ENCODE results near the gene COMMD1. TPM values are rescaled to one million over a fixed set of nuclear protein-coding genes. Genes with fewer than 3 reads are reported as not detected.
"Not testable (repeated sequence)": the region's sequence is repeated elsewhere in the genome, so short reads cannot be mapped to it uniquely, and the experiment has no call there.

The COMMD1 gene
- total and polyA plus RNA-seq, 5 donors, result 45.3 to 92.4 (median 56.8) TPM

DNA sequence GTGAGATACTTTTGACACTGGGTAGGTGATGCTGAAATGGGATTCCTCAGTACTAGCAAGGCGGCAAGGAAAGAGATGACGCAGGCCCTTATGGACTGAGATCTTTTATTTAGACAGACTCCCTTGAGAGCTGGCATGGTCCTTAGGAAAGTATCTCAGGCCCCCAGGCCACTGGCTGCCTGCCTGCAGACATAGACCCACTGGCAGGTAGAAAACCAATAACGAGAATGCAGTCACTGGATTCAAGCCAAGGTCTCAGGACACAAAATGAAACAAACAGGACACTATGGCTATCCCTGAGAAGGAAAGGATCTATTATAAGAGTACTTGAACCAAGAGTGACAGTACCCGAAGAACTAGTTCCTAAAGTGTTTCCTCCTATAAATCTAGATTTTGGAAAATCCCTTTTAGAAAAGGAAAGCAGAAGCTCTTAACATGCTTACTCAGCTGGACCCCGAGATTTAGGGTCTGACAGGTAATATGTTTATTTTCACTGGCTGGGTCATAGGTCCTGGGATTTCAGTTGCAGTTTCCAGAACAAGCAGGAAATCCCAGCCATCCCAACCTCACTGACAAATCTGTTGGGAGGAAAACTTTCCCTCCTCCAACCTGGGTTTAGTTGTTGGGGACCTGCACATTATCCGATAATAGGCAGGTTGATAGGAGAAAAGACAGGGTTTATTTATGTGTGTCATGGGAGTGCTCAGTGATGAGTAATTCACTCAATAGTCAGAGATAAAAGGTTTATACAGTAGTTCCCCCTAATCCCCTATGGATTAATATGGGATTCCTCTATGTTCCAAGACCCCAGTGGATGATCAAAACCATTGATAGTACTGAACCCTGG, 44.5 kb downstream of the COMMD1 start:
- intact Hi-C loops (cut with DNase I), result no loop called here
- no peaks in the 10 kb centered on the region for H3K27me3 ChIP-seq (ENCODE audit: control insufficient read depth, insufficient read depth)
- peaks cover 7% of the 10 kb centered on the region for H3K4me1 ChIP-seq (ENCODE audit: control insufficient read depth, insufficient read depth, low read length)
- no peak overlapping the region for H3K4me3 ChIP-seq (ENCODE audit: low read length)
- ATAC-seq (peak in 1 of 2 donors; percentile 57), DNase-seq (no peak)
- WGBS, result 43% methylated on average over 6 of the region's 6 CpGs
- peak overlapping the region; percentile 30 for H3K27ac ChIP-seq (ENCODE audit: low read length)
- no peaks in the 10 kb centered on the region for H3K9me3 ChIP-seq (ENCODE audit: control insufficient read depth, low read length)

DNA sequence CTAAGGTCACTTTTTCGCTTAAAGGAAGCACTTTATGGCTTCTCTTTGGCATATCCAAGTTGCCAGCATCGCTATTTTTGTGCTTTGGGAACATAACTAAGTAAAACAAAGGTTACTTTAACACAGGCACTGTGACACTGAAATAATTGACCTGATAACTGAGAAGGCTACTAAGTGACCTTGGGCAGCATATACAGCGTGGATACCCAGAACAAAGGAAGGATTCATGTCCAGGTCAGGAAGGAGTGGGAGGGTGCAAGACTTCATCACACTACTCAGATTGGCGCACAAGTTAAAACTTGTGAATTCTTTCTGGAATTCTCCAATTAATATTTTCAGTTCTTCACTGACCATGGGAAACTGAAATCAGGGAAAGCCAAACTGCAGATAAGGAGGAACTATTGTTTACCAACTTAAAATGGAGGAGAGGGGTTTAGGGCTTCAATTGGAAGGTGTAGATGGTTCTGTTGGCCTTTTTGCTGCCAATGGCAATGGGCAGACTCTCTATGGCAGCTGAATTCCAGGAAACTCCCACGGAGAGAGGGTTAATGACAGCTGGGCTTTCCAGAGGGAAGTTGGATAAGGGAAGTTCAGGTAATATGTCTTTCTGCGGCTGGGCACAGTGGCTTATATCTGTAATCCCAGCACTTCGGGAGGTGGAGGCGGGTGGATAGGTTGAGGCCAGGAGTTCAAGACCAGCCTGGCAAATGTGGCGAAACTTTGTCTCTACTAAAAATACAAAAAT, 45.3 kb downstream of the COMMD1 start:
- 74% methylated on average over 9 of the region's 9 CpGs for WGBS
- DNase-seq (no peak), ATAC-seq (no peak)
- intact Hi-C loops (cut with DNase I), result no loop called here
- Histone ChIP-seq H3K4me1 (ENCODE audit: control insufficient read depth, insufficient read depth, low read length) (peaks cover 6% of the 10 kb centered on the region), H3K27ac (ENCODE audit: low read length) (peak overlapping the region; percentile 13), H3K9me3 (ENCODE audit: control insufficient read depth, low read length) (no peaks in the 10 kb centered on the region), H3K4me3 (ENCODE audit: low read length) (no peak overlapping the region), H3K27me3 (ENCODE audit: control insufficient read depth, insufficient read depth) (no peaks in the 10 kb centered on the region)

DNA sequence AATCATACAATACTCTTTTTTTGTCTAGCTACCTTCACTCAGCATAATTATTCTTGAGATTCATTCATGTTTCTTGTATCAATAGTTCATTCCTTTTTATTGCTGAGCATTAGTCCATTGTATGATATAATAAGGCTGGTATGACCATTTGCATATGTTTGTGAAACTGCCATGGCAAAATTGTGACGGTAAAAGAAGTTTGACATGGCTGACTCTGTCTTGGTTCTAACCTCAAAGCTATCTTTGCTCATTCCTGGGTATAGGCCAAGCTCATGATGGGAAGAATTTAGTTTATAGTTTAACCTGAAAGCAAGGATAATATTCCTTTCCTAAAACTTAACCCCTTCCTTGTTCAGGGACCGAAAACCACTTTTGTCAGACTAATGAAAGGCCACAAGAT, 46.4 kb downstream of the COMMD1 start:
- Histone ChIP-seq H3K27ac (ENCODE audit: low read length) (no peak overlapping the region), H3K9me3 (ENCODE audit: control insufficient read depth, low read length) (no peaks in the 10 kb centered on the region), H3K27me3 (ENCODE audit: control insufficient read depth, insufficient read depth) (no peaks in the 10 kb centered on the region), H3K4me3 (ENCODE audit: low read length) (no peak overlapping the region), H3K4me1 (ENCODE audit: control insufficient read depth, insufficient read depth, low read length) (peaks cover 6% of the 10 kb centered on the region)
- intact Hi-C loops (cut with DNase I), result no loop called here
- WGBS, result 91% methylated on average over 2 of the region's 2 CpGs
- DNase-seq (no peak), ATAC-seq (no peak)

DNA sequence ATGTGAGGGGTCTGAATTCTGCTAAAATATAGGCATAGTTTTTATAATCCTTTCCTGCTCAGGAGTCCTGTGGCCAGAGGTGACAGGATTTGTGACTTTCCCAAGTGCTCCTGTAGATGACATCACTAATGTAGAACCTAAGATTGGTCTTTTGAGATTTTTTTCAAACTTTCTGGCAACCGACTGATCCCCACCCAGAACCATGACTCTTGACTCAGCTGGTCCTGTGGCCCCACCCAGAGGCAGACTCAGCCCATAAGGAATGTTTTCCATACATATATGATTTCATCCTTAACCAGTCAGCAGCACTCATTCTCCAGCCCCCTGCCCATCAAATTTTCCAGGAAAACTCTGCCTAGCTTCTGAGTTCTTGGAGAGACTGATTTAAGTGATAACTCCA, 46.8 kb downstream of the COMMD1 start:
- 100% methylated on average over 1 of the region's 1 CpG for WGBS
- H3K9me3 ChIP-seq (ENCODE audit: control insufficient read depth, low read length), result no peaks in the 10 kb centered on the region
- H3K4me3 ChIP-seq (ENCODE audit: low read length), result no peak overlapping the region
- H3K4me1 ChIP-seq (ENCODE audit: control insufficient read depth, insufficient read depth, low read length), result peaks cover 6% of the 10 kb centered on the region
- no peaks in the 10 kb centered on the region for H3K27me3 ChIP-seq (ENCODE audit: control insufficient read depth, insufficient read depth)
- no peak for DNase-seq
- no peak for ATAC-seq
- H3K27ac ChIP-seq (ENCODE audit: low read length), result no peak overlapping the region
- intact Hi-C loops (cut with DNase I), result no loop called here

DNA sequence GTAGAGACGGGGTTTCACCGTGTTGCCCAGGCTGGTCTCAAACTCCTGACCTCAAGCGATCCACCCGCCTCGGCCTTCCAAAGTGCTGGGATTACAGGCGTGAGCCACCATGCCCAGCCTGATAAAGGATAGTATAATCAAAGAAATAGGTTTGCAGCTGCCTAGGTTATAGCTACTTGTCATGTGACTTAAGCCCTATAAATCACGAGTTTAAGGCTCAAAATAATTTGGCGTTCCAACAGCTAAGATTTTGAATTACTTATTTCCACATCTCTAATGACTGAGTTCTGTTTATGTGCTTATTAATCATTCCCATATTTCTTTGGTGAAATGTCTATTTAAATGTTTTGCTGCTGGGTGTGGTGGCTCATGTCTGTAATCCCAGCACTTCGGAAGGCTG, 49.4 kb downstream of the COMMD1 start:
- DNase-seq; H3K9me3 ChIP-seq (ENCODE audit: control insufficient read depth, low read length); H3K27ac ChIP-seq (ENCODE audit: low read length); H3K27me3 ChIP-seq (ENCODE audit: control insufficient read depth, insufficient read depth); H3K4me3 ChIP-seq (ENCODE audit: low read length); H3K4me1 ChIP-seq (ENCODE audit: control insufficient read depth, insufficient read depth, low read length); intact Hi-C loops (cut with DNase I); ATAC-seq: not testable (repeated sequence)
- 90% methylated on average over 9 of the region's 9 CpGs for WGBS

DNA sequence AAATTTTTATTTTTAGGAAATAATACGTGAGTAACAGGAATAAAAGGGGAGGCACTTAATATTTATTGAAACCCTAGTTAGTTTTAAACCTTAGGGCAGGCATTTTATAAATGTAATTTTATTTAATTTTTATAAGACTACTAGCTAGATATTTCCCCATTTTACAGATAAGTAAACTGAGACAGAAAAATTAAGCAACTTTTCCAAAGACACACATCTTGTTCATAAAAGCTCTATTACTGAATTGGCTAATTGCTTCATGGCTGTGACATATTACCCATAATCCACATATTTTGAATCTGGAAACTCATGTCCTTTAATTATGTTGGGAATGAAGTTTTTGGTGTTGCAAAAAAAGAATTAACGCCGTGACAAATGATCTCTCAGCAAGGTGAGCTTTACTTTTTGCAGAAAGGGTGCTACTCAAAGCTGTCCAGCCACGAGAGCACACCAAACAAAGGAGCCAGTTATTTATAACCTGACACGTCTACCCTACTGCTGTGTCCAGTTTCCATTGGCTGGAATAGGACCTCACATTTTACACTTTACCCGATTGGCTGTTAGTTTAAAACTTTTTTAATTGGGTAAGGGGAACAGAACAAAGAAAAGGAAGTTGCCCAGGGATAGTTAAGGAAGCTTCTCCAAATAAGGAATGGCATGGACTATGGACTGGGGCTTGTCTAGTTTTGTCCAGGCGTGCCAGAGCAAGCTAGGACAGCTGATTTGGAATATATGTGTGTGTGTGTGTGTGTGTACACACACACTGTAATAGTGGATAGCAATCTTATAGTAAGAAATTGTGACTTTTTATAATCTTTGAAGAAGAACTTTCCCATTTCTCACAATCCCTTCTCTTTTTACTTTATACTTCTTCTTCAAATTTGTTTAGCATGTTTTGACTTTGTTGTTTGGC, 54.2 kb downstream of the COMMD1 start:
- Histone ChIP-seq H3K27me3 (ENCODE audit: control insufficient read depth, insufficient read depth) (no peaks in the 10 kb centered on the region), H3K4me3 (ENCODE audit: low read length) (no peak overlapping the region), H3K9me3 (ENCODE audit: control insufficient read depth, low read length) (no peaks in the 10 kb centered on the region), H3K4me1 (ENCODE audit: control insufficient read depth, insufficient read depth, low read length) (no peaks in the 10 kb centered on the region), H3K27ac (ENCODE audit: low read length) (no peak overlapping the region)
- ATAC-seq (no peak), DNase-seq (no peak)
- intact Hi-C loops (cut with DNase I), result no loop called here
- WGBS, result 83% methylated on average over 7 of the region's 7 CpGs

DNA sequence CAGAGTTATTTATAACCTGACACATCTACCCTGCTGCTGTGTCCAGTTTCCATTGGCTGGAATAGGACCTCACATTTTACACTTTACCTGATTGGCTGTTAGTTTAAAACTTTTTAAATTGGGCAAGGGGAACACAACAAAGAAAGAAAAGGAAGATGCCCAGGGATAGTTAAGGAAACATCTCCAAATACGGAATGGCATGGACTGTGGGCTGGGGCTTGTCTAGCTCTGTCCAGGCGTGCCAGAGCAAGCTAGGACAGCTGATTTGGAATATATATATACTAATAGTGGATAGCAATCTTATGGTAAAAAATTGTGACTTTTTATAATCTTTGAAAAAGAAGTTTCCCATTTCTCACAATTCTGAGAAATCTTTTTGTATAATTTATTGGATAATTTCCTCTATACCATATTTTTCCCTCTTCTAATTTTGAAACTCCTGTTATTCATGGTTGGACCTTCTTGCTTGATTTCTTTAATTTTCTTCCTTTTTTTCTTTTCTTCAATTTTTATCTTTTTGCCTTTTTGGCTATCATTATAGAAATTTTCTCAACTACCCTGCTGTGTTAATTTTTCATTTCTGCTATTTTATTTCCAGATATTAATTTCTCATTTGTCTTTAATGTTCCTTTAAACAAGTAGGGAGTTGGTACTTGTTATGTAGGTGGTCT, 55.9 kb downstream of the COMMD1 start:
- DNase-seq (no peak), ATAC-seq (no peak)
- intact Hi-C loops (cut with DNase I), result no loop called here
- Histone ChIP-seq H3K9me3 (ENCODE audit: control insufficient read depth, low read length) (no peaks in the 10 kb centered on the region), H3K27ac (ENCODE audit: low read length) (no peak overlapping the region), H3K4me1 (ENCODE audit: control insufficient read depth, insufficient read depth, low read length) (peaks cover 2% of the 10 kb centered on the region), H3K4me3 (ENCODE audit: low read length) (no peak overlapping the region), H3K27me3 (ENCODE audit: control insufficient read depth, insufficient read depth) (no peaks in the 10 kb centered on the region)
- WGBS, result 97% methylated on average over 2 of the region's 2 CpGs

DNA sequence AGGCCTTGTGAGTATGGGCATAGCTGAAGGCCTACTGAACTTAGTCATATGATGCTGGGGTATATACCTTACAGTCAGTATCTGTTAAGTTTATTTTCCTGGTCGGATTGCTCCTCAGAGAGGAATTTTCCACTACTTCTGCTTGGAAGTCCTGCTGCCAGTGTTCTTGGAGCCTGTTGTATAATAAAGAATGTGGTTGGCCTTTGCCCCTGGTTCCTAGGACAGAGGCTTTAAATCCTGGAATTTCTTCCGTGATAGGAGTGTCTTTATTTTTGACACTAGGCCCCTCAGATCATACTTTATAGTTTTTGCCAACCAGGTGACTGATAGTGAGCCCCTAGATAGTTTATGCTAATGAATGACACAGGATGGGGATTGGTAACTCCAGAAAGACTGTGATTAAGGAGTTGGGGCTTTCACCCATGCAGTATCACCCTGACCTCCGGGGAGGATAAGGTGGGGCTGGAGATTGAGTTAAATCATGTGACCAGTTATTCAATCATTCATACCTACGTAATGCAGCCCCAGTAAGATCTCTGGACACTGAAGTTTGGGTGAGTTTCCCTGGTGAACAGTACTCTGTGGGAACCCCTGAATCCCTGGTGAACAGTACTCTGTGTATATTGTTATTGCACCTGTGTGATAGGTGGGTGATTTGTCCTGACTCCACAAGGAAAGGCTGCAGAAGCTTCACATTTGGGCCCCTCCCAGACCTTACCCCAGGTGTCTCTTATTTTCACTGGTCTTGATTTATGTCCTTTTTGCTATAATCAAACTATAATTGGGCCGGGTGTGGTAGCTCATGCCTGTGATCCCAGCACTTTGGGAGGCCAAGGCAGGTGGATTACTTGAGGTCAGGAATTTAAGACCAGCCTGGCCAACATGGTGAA, 56.9 kb downstream of the COMMD1 start:
- peak in 1 of 2 donors; percentile 20 for ATAC-seq
- no peak overlapping the region for H3K27ac ChIP-seq (ENCODE audit: low read length)
- intact Hi-C loops (cut with DNase I), result no loop called here

DNA sequence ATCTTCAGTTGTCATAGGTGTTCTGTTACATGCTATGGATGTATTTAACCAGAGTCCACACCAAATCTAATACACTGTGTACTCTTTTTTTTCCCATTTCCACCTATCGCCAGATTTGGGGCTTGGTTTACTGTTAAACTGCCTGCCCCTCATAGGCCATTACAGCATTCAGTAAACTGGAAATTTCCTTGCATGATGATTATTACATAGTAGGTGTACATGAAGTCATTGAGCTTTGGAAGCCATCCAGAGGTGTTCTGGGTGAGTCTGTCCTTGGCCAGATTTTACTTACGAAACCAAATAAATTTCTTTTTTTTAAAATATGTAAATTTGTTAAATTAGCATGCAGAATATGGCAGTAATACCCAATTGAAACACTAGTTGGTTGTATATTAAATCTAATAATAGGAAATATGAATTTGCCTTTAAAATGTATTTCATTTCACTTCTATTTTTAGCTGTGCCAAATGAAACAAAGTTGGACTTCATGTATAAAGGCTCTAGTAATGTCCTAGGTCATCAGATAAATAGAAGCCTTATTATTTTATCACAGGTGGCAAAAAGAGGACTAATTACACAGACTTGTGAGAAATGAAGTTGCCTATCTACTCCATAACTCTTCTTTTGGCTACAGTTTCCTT, 60.7 kb downstream of the COMMD1 start:
- peaks cover 5% of the 10 kb centered on the region for H3K4me1 ChIP-seq (ENCODE audit: control insufficient read depth, insufficient read depth, low read length)
- no peaks in the 10 kb centered on the region for H3K9me3 ChIP-seq (ENCODE audit: control insufficient read depth, low read length)
- no peak for ATAC-seq
- no peak for DNase-seq
- no peak overlapping the region for H3K27ac ChIP-seq (ENCODE audit: low read length)
- no peak overlapping the region for H3K4me3 ChIP-seq (ENCODE audit: low read length)
- no peaks in the 10 kb centered on the region for H3K27me3 ChIP-seq (ENCODE audit: control insufficient read depth, insufficient read depth)
- WGBS, result 92% methylated on average over 2 of the region's 2 CpGs
- intact Hi-C loops (cut with DNase I), result no loop called here

More for the DNA sequence above, 56.9 kb downstream of the COMMD1 start:
- no peak overlapping the region for H3K4me3 ChIP-seq (ENCODE audit: low read length)
- H3K9me3 ChIP-seq (ENCODE audit: control insufficient read depth, low read length), result no peaks in the 10 kb centered on the region
- WGBS, result 71% methylated on average over 5 of the region's 5 CpGs
- H3K4me1 ChIP-seq (ENCODE audit: control insufficient read depth, insufficient read depth, low read length), result peaks cover 2% of the 10 kb centered on the region
- DNase-seq, result no peak
- H3K27me3 ChIP-seq (ENCODE audit: control insufficient read depth, insufficient read depth), result no peaks in the 10 kb centered on the region

Data from right cardiac atrium (tissue), 5 donors.